Measurements from ENCODE around the gene LUZP4. TPM values are rescaled to one million over a fixed set of nuclear protein-coding genes. Genes with fewer than 3 reads are reported as not detected.

LUZP4 gene
- total RNA-seq, 1 experiment from 2014 or later: not detected

- CTCF ChIA-PET: interaction anchor here (0.6 kb wide), 1 partner anchor 48 kb away, joined by 4 read pairs; no protein-coding TSS in a partner anchor
- DNase-seq: no peak
- Mint-ChIP-seq H3K36me3 (ENCODE audit: insufficient read depth, unreplicated experiment) (no peaks in the 10 kb centered on the region), H3K9me3 (ENCODE audit: low read depth, unreplicated experiment) (no peaks in the 10 kb centered on the region), H3K27ac (ENCODE audit: unreplicated experiment) (no peak overlapping the region), H3K4me3 (ENCODE audit: low read depth, unreplicated experiment) (no peak overlapping the region), H3K27me3 (ENCODE audit: unreplicated experiment) (no peaks in the 10 kb centered on the region), H3K4me1 (ENCODE audit: low read depth, unreplicated experiment) (no peaks in the 10 kb centered on the region)
- intact Hi-C loops (cut with micrococcal nuclease; ENCODE audit: unreplicated experiment): no loop called here
- TF ChIP-seq, protein P1, sequence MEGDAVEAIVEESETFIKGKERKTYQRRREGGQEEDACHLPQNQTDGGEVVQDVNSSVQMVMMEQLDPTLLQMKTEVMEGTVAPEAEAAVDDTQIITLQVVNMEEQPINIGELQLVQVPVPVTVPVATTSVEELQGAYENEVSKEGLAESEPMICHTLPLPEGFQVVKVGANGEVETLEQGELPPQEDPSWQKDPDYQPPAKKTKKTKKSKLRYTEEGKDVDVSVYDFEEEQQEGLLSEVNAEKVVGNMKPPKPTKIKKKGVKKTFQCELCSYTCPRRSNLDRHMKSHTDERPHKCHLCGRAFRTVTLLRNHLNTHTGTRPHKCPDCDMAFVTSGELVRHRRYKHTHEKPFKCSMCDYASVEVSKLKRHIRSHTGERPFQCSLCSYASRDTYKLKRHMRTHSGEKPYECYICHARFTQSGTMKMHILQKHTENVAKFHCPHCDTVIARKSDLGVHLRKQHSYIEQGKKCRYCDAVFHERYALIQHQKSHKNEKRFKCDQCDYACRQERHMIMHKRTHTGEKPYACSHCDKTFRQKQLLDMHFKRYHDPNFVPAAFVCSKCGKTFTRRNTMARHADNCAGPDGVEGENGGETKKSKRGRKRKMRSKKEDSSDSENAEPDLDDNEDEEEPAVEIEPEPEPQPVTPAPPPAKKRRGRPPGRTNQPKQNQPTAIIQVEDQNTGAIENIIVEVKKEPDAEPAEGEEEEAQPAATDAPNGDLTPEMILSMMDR (IDR thresholded peaks at IDR 0.05; ENCODE audit: unreplicated experiment): no peak
- BruUV-seq (replicated peaks): no TSS peak
These were observed 7.7 kb downstream of the LUZP4 start for GRCh38 chrX:115297189-115297588.

DNA sequence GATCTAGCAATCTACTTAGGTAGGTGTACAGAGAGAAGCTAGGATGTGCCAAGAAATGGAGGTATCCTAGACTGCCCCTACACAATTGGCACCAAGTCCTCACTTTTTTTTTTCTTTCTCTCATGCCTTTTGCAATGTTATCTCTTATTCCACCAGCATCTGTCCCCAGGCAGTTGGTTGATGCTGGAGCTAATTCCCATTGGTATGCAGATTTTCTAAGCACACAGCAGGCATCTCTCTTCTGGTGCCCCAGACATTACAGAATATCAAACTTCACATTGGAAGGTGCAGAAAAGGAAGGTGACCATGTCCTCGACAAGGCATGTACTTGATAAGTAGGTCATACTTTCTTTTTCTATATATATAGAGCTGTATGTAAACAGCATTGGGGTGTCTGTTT, 21.6 kb downstream of the LUZP4 start:
- no peaks in the 10 kb centered on the region for H3K27me3 Mint-ChIP-seq (ENCODE audit: unreplicated experiment)
- CTCF ChIA-PET: interaction anchor here (1.2 kb wide), 1 partner anchor 14 kb away, joined by 3 read pairs; no protein-coding TSS in a partner anchor
- no peak overlapping the region for H3K27ac Mint-ChIP-seq (ENCODE audit: unreplicated experiment)
- no peaks in the 10 kb centered on the region for H3K4me1 Mint-ChIP-seq (ENCODE audit: low read depth, unreplicated experiment)
- no peaks in the 10 kb centered on the region for H3K36me3 Mint-ChIP-seq (ENCODE audit: insufficient read depth, unreplicated experiment)
- no peak for DNase-seq
- no peaks in the 10 kb centered on the region for H3K9me3 Mint-ChIP-seq (ENCODE audit: low read depth, unreplicated experiment)
- no peak overlapping the region for H3K4me3 Mint-ChIP-seq (ENCODE audit: low read depth, unreplicated experiment)
- BruUV-seq (replicated peaks): no TSS peak
- intact Hi-C loops (cut with micrococcal nuclease; ENCODE audit: unreplicated experiment): no loop called here
- TF ChIP-seq, protein P1 (IDR thresholded peaks at IDR 0.05; ENCODE audit: unreplicated experiment): no peak

- no TSS peak for BruUV-seq (replicated peaks)
- CTCF ChIA-PET: interaction anchor here (1.2 kb wide), 1 partner anchor 13 kb away, joined by 3 read pairs; no protein-coding TSS in a partner anchor
- no peak overlapping the region for H3K4me3 Mint-ChIP-seq (ENCODE audit: low read depth, unreplicated experiment)
These were observed 22.1 kb downstream of the LUZP4 start for GRCh38 chrX:115311601-115312001.

DNA sequence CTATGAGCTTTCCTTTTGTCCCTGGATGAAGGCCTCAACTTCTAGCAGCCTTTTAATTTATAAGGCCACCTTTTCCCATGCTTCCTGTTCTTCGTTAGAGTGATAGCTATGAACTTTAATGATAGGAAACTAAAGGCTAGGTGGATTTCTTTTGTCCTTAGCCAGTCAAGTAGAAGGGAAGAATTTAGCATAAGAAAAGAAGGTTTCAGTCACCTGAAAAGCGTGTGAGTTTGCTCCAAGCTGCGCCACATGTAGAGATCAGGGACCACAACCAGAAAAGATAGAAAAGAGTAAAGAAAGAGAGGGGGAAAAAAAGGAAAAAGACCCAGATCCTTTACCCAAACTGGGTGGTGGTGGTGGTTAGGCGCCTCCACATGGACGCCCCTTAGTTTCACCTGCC, 28.6 kb downstream of the LUZP4 start:
- Mint-ChIP-seq H3K27ac (ENCODE audit: unreplicated experiment) (no peak overlapping the region), H3K9me3 (ENCODE audit: low read depth, unreplicated experiment) (no peaks in the 10 kb centered on the region), H3K27me3 (ENCODE audit: unreplicated experiment) (no peaks in the 10 kb centered on the region), H3K4me3 (ENCODE audit: low read depth, unreplicated experiment) (no peak overlapping the region), H3K36me3 (ENCODE audit: insufficient read depth, unreplicated experiment) (no peaks in the 10 kb centered on the region), H3K4me1 (ENCODE audit: low read depth, unreplicated experiment) (no peaks in the 10 kb centered on the region)
- DNase-seq: no peak
- CTCF ChIA-PET: no interaction called here
- BruUV-seq (replicated peaks): no TSS peak
- intact Hi-C loops (cut with micrococcal nuclease; ENCODE audit: unreplicated experiment): no loop called here
- TF ChIP-seq, protein P1 (IDR thresholded peaks at IDR 0.05; ENCODE audit: unreplicated experiment): no peak

More at GRCh38 chrX:115311601-115312001, 22.1 kb downstream of the LUZP4 start:
- intact Hi-C loops (cut with micrococcal nuclease; ENCODE audit: unreplicated experiment): no loop called here
- TF ChIP-seq, protein P1 (IDR thresholded peaks at IDR 0.05; ENCODE audit: unreplicated experiment): no peak
- no peaks in the 10 kb centered on the region for H3K27me3 Mint-ChIP-seq (ENCODE audit: unreplicated experiment)
- no peak overlapping the region for H3K27ac Mint-ChIP-seq (ENCODE audit: unreplicated experiment)
- no peaks in the 10 kb centered on the region for H3K4me1 Mint-ChIP-seq (ENCODE audit: low read depth, unreplicated experiment)
- H3K36me3 Mint-ChIP-seq (ENCODE audit: insufficient read depth, unreplicated experiment): no peaks in the 10 kb centered on the region
- DNase-seq: no peak
- no peaks in the 10 kb centered on the region for H3K9me3 Mint-ChIP-seq (ENCODE audit: low read depth, unreplicated experiment)
